Naive thymus-derived CD4-positive, alpha-beta T cell (primary cell): ENCODE measurements around the gene SELENOO. TPM values are rescaled to one million over a fixed set of nuclear protein-coding genes. Genes with fewer than 3 reads are reported as not detected.
A peak's percentile ranks its signal among the peaks of the same experiment; 100 is the strongest.

Source experiments
- ATAC-seq: fragments of 150-1000 bp; cut with Tn5 transposase; 2 replicates; pipeline ENCODE4 v1.10.0; 2021; ENCODE audit warnings: mild to moderate bottlenecking, moderate library complexity
- CTCF ChIA-PET: fragments of 350-600 bp; sonication (Branson Sonifier 250); formaldehyde crosslinking; loops from one replicate; lab custom pipeline; 2021; ENCODE audit warnings: antibody characterized with exemption; lab: Charles Lee
- POLR2A ChIA-PET: fragments of 350-600 bp; sonication (Branson Sonifier 250); formaldehyde crosslinking; loops from one replicate; lab custom pipeline; 2021; ENCODE audit warnings: antibody characterized with exemption, inconsistent platforms; lab: Charles Lee
- DNase-seq, 9 donors: peaks; one replicate each; pipeline versions ENCODE4 v3.0.0 to v3.0.0-alpha.2; 2020 to 2022; ENCODE audit warnings: mixed read lengths in 1 of 9
- H3K27ac ChIP-seq: one replicate; pipeline ENCODE4 v1.7.0; 2013; ENCODE audit warnings: mild to moderate bottlenecking, low read depth, low read length, moderate library complexity
- H3K27me3 ChIP-seq, 2 donors: one replicate each; pipeline ENCODE4 v1.7.0; 2013; ENCODE audit warnings: low read length in 2 of 2, mild to moderate bottlenecking in 2 of 2, moderate library complexity in 2 of 2; ENCODE audit not compliant: control insufficient read depth in 2 of 2, insufficient read depth in 2 of 2
- H3K36me3 ChIP-seq, 3 experiments: 1 replicate in 2 of 3; 2 replicates in 1 of 3; pipeline ENCODE4 v1.7.0; 2013; ENCODE audit warnings: low read length in 3 of 3, mild to moderate bottlenecking in 3 of 3, moderate library complexity in 1 of 3; ENCODE audit not compliant: insufficient read depth in 3 of 3, control insufficient read depth in 2 of 3
- H3K4me1 ChIP-seq, 2 donors: one replicate each; pipeline ENCODE4 v1.7.0; 2013; ENCODE audit warnings: low read length in 2 of 2, mild to moderate bottlenecking in 2 of 2, moderate library complexity in 1 of 2; ENCODE audit not compliant: control insufficient read depth in 2 of 2, insufficient read depth in 2 of 2
- H3K4me3 ChIP-seq: 2 replicates; pipeline ENCODE4 v1.7.0; 2013; ENCODE audit warnings: mild to moderate bottlenecking, low read length
- H3K9me3 ChIP-seq, 3 experiments: 1 replicate in 2 of 3; 2 replicates in 1 of 3; pipeline ENCODE4 v1.7.0; 2013; ENCODE audit warnings: low read length in 3 of 3; ENCODE audit not compliant: control insufficient read depth in 2 of 3
- H3K27ac Mint-ChIP-seq, 9 donors: one replicate each; pipeline ENCODE4 v1.8.0; 2020 to 2022; ENCODE audit warnings: mixed read lengths in 9 of 9, mild to moderate bottlenecking in 8 of 9, moderate library complexity in 5 of 9, inconsistent platforms in 2 of 9
- H3K27me3 Mint-ChIP-seq, 5 donors: one replicate each; pipeline ENCODE4 v1.8.0; 2021 to 2022; ENCODE audit warnings: mixed read lengths in 5 of 5, mild to moderate bottlenecking in 1 of 5
- H3K36me3 Mint-ChIP-seq, 5 donors: one replicate each; pipeline ENCODE4 v1.8.0; 2020 to 2022; ENCODE audit warnings: mixed read lengths in 5 of 5, mild to moderate bottlenecking in 3 of 5, inconsistent platforms in 1 of 5
- H3K4me1 Mint-ChIP-seq, 7 donors: one replicate each; pipeline ENCODE4 v1.8.0; 2020 to 2022; ENCODE audit warnings: mixed read lengths in 7 of 7, mild to moderate bottlenecking in 3 of 7, inconsistent platforms in 1 of 7
- H3K4me3 Mint-ChIP-seq, 10 donors: one replicate each; pipeline ENCODE4 v1.8.0; 2020 to 2022; ENCODE audit warnings: mild to moderate bottlenecking in 10 of 10, mixed read lengths in 10 of 10, moderate library complexity in 6 of 10, inconsistent platforms in 2 of 10
- H3K9me3 Mint-ChIP-seq, 11 donors: one replicate each; pipeline ENCODE4 v1.8.0; 2020 to 2022; ENCODE audit warnings: mixed read lengths in 11 of 11, mild to moderate bottlenecking in 4 of 11, inconsistent platforms in 1 of 11, moderate library complexity in 1 of 11
- intact Hi-C, 2 donors: fragments of 100-400 bp; cut with micrococcal nuclease; formaldehyde crosslinking; loops; one replicate each; pipeline ENCODE4 v1.15.1; 2023
- polyA plus RNA-seq, 2 donors: library from polyadenylated mRNA; unstranded; fragments of 300-500 nt; fragmentation: Illumina TruSeq; gene quantifications; one replicate each; pipeline ENCODE4 v1.2.3, GENCODE V29; 2021
- total RNA-seq, 6 experiments: library from RNA in 5 of 6; stranded (reverse) in 5 of 6; gene quantifications; 1 replicate in 5 of 6; 2 replicates in 1 of 6; pipeline ENCODE4 v1.2.3 and lab custom pipeline; 2021 to 2026

Gene SELENOO
- total and polyA plus RNA-seq, 7 experiments from 2014 or later, result 3.4 to 36.6 (median 30.6) TPM

DNA sequence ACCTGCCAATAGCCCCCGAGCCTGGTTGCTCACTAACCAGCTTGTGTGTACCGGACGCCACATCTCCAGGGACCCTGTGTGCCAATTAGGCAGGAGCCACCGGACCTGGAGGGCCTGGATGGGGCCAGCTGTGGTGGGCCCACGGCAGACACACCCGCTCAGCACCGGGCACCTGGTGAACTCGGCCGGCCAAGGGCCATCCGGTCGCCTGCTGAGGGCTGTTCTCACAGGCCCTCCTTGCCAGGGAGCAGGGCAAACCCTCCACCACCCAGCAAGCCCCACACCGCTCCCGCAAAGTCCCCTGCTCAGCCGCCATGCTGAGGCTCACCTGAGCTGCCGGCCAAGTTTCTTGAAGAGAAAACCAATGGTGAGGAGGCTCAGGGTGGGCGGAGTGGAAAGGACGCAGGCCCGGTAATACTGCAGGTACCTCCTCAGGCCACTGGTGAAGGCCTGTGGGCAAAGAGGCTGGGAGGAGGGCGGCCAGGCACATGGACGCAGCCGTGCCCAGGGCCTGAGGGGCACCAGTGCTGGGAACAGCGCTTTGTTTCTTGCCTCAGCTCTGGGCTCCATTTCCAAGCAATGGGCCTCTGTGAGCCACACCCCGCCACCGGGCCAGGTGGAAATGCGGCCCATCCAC lies 26.9 kb downstream of the SELENOO start:
- H3K4me3 Mint-ChIP-seq, result no peak overlapping the region
- ChIA-PET POLR2A (interaction anchor here (0.6 kb wide), 1 partner anchor 91 kb away, joined by 3 read pairs; no protein-coding TSS in a partner anchor), CTCF (interaction anchor here (0.9 kb wide), 1 partner anchor 16 kb away, joined by 3 read pairs; no protein-coding TSS in a partner anchor)
- no peaks in the 10 kb centered on the region for H3K27me3 Mint-ChIP-seq
- intact Hi-C loops, result no loop called here
- no peak for DNase-seq
- Histone ChIP-seq H3K9me3 (no peaks in the 10 kb centered on the region), H3K4me3 (no peak overlapping the region), H3K27me3 (no peaks in the 10 kb centered on the region), H3K36me3 (peaks cover 0 to 79% (median 33%) of the 10 kb centered on the region in 3 experiments), H3K4me1 (no peaks in the 10 kb centered on the region), H3K27ac (no peak overlapping the region)
- ATAC-seq, result no peak
- H3K4me1 Mint-ChIP-seq, result peaks cover 0 to 8% (median 0%) of the 10 kb centered on the region in 7 donors
- no peak overlapping the region for H3K27ac Mint-ChIP-seq
- no peaks in the 10 kb centered on the region for H3K9me3 Mint-ChIP-seq
- H3K36me3 Mint-ChIP-seq, result peaks cover 0 to 32% (median 8%) of the 10 kb centered on the region in 5 donors

DNA sequence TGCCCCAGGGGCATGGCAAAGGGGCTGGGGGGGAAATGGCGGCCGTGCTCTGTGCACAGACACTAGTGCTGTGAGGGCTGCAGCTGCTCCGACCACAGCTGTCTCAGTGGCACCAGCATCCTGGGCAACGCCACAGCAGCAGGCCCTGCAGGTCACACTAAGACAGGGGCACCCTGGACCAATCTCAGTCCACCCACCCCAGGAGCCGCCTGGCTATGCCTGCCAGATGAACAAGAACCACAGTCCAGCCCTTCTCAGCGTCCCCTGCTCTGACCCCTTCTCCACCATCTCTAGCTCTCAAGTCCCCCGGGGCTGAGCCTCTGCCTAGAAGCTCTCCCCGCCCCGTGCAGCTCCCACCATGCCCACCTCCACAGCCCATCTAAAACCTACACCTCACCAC lies 27.6 kb downstream of the SELENOO start:
- Histone ChIP-seq H3K27me3 (no peaks in the 10 kb centered on the region), H3K4me3 (no peak overlapping the region), H3K9me3 (no peaks in the 10 kb centered on the region), H3K4me1 (no peaks in the 10 kb centered on the region), H3K27ac (no peak overlapping the region), H3K36me3 (peaks cover 0 to 79% (median 27%) of the 10 kb centered on the region in 3 experiments)
- Mint-ChIP-seq H3K4me3 (peak overlapping the region in 1 of 10 donors; percentile 16), H3K27me3 (no peaks in the 10 kb centered on the region), H3K27ac (no peak overlapping the region), H3K36me3 (peaks cover 0 to 29% (median 5%) of the 10 kb centered on the region in 5 donors), H3K4me1 (peaks cover 0 to 10% (median 0%) of the 10 kb centered on the region in 7 donors), H3K9me3 (no peaks in the 10 kb centered on the region)
- POLR2A ChIA-PET, result no interaction called here
- ATAC-seq (no peak), DNase-seq (no peak)
- intact Hi-C loops, result no loop called here
- CTCF ChIA-PET, result no interaction called here

DNA sequence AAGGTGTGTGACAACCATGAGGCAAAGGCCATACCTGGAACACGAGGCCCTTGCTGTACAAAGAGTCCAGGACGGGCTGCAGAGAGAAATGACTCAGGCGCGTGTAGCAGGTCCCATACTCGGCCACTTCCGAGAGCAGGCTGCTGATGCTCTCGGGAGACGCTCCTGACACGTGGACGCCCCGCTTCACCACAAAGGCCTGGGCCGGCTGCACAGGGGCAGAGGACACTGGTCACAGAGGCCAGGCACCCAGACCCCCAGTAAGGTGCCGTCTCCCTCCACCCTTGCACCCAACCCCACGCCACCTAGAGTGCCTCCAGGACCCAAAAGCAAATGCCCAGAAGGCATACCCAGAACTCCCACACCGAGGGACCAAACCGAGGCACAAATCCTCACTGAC lies 28.6 kb downstream of the SELENOO start:
- no peak overlapping the region for H3K27ac Mint-ChIP-seq
- CTCF ChIA-PET, result no interaction called here

DNA sequence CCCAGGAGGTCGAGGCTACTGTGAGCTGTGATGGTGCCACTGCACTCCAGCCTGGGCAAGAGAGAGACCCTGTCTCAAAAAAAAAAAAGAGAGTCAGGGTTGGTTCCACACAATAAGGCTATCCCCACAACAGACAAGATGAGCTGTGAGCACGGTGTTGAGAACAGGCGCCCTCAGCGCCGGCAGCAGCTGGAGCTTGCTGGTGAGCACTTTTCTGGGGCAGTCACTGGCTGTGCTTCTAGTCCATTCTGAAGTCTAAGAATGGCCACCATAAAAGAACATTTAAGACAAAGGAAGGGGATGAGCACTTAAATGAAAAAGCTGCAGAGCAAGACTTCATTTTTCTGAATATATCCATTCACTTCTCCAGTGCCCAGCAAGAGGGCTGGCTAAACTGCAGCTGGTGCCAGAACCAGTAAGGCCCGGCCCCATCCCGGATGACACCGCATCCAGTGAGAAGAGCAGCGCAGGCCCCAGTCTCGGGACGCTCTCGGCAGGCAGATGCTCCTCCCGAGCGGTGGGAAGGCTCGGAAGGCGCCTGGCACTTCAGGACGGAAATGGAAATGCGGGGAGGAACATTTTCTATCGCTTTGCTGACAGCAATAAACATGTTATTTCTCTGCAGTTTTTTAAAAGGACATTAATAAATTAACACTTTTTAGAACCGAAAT lies 31.8 kb downstream of the SELENOO start:
- no peak overlapping the region for H3K4me3 Mint-ChIP-seq
- ATAC-seq (no peak), DNase-seq (no peak)
- Histone ChIP-seq H3K4me3 (no peak overlapping the region), H3K27ac (no peak overlapping the region), H3K27me3 (no peaks in the 10 kb centered on the region), H3K4me1 (no peaks in the 10 kb centered on the region), H3K36me3 (peaks cover 0 to 76% (median 12%) of the 10 kb centered on the region in 3 experiments), H3K9me3 (no peaks in the 10 kb centered on the region)
- H3K4me1 Mint-ChIP-seq, result peaks cover 6 to 27% (median 21%) of the 10 kb centered on the region in 7 donors
- intact Hi-C loops, result no loop called here
- ChIA-PET CTCF (interaction anchor here (0.6 to 1.3 kb wide), 2 partner anchors 8 to 18 kb away, joined by 3 read pairs; no protein-coding TSS in a partner anchor), POLR2A (interaction anchor here (0.6 kb wide), 2 partner anchors 130 to 389 kb away, joined by 4 to 5 read pairs; no protein-coding TSS in a partner anchor)
- H3K9me3 Mint-ChIP-seq, result peaks cover 0 to 10% (median 0%) of the 10 kb centered on the region in 11 donors
- H3K36me3 Mint-ChIP-seq, result peaks cover 0 to 21% (median 7%) of the 10 kb centered on the region in 5 donors
- H3K27ac Mint-ChIP-seq, result no peak overlapping the region
- no peaks in the 10 kb centered on the region for H3K27me3 Mint-ChIP-seq

More for the DNA sequence above, 28.6 kb downstream of the SELENOO start:
- Mint-ChIP-seq H3K4me3 (no peak overlapping the region), H3K27me3 (no peaks in the 10 kb centered on the region), H3K4me1 (peaks cover 0 to 18% (median 6%) of the 10 kb centered on the region in 7 donors), H3K36me3 (peaks cover 0 to 22% (median 5%) of the 10 kb centered on the region in 5 donors), H3K9me3 (peaks cover 0 to 2% (median 0%) of the 10 kb centered on the region in 11 donors)
- ATAC-seq, result no peak
- H3K4me3 ChIP-seq, result no peak overlapping the region
- no peak for DNase-seq
- no peaks in the 10 kb centered on the region for H3K4me1 ChIP-seq
- POLR2A ChIA-PET, result no interaction called here
- H3K27ac ChIP-seq, result no peak overlapping the region
- H3K36me3 ChIP-seq, result peaks cover 0 to 78% (median 18%) of the 10 kb centered on the region in 3 experiments
- intact Hi-C loops, result no loop called here
- no peaks in the 10 kb centered on the region for H3K9me3 ChIP-seq
- H3K27me3 ChIP-seq, result no peaks in the 10 kb centered on the region

DNA sequence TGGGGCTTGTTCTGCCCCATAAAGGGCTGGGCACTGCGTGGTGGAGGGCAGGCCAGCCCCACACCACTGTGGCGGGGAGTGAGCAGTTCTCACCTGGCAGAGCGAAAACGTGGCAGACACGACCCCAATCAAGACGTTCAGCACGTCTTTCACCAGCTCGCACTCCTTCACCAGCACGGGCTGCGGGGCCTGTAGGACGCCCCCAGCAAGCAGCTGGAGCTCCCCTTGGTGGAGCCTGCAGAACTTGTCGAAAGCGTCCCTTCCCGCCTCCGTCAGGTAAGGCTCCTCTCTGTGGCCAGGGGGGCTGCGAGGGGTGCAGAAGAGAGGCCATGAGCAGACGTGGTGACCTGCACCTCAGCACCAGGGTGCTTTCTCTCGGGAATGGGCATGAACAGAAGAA lies 32.4 kb downstream of the SELENOO start:
- no peaks in the 10 kb centered on the region for H3K27me3 Mint-ChIP-seq
- ATAC-seq, result no peak
- no peak for DNase-seq
- intact Hi-C loops, result no loop called here
- H3K4me1 Mint-ChIP-seq, result peaks cover 6 to 32% (median 25%) of the 10 kb centered on the region in 7 donors
- H3K27me3 ChIP-seq, result no peaks in the 10 kb centered on the region
- peaks cover 0 to 26% (median 7%) of the 10 kb centered on the region in 5 donors for H3K36me3 Mint-ChIP-seq
- no peak overlapping the region for H3K27ac Mint-ChIP-seq
- peaks cover 0 to 75% (median 10%) of the 10 kb centered on the region in 3 experiments for H3K36me3 ChIP-seq
- no peak overlapping the region for H3K4me3 Mint-ChIP-seq
- H3K9me3 ChIP-seq, result no peaks in the 10 kb centered on the region
- no peak overlapping the region for H3K4me3 ChIP-seq
- no peak overlapping the region for H3K27ac ChIP-seq
- ChIA-PET CTCF (interaction anchor here (1.3 kb wide), 1 partner anchor 8 kb away, joined by 3 read pairs; no protein-coding TSS in a partner anchor), POLR2A (no interaction called here)
- peaks cover 0 to 10% (median 0%) of the 10 kb centered on the region in 11 donors for H3K9me3 Mint-ChIP-seq
- no peaks in the 10 kb centered on the region for H3K4me1 ChIP-seq

DNA sequence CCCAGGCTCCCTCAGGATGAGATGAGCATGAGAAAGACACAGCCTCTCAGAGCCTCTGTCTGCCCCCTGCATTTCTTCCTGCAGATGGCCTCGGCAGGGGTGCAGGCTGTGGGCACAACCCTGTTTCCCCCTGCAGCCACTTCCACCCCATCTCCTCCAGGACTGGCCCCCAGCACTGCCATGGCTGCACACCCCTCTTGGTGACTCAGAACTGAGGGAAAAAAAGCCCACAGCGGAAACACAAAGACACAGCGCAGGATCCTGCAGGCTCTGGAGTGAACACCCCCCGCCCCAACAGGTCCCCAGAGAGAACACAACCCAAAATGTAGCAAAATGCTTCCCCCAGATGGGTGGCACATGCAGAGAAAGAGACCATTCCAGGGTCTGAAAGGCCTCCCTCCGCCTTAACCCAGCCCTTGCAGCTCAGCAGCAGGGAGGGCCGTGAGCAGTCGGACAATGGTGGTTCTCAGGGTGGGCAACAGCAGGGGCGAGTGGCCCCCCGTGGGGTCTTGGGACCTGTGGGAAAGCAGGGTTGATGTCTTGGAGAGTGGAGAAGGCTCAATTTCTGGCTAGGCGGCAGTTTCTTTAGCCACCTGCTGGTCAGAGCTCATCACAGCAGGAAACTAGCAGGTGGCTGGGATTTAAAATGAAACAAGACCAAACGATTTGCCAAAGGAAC lies 36.1 kb downstream of the SELENOO start:
- Histone ChIP-seq H3K4me3 (no peak overlapping the region), H3K9me3 (no peaks in the 10 kb centered on the region), H3K4me1 (peaks cover 6 to 8% of the 10 kb centered on the region in 2 donors), H3K27ac (no peak overlapping the region), H3K36me3 (peaks cover 4 to 66% (median 5%) of the 10 kb centered on the region in 3 experiments), H3K27me3 (no peaks in the 10 kb centered on the region)
- DNase-seq (no peak), ATAC-seq (no peak)
- ChIA-PET CTCF (no interaction called here), POLR2A (no interaction called here)
- Mint-ChIP-seq H3K27me3 (no peaks in the 10 kb centered on the region), H3K36me3 (peaks cover 0 to 20% (median 7%) of the 10 kb centered on the region in 5 donors), H3K4me3 (no peak overlapping the region), H3K27ac (no peak overlapping the region), H3K4me1 (peaks cover 9 to 50% (median 35%) of the 10 kb centered on the region in 7 donors), H3K9me3 (peaks cover 0 to 10% (median 0%) of the 10 kb centered on the region in 11 donors)
- intact Hi-C loops, result no loop called here
